ENCODE results near the gene SAMD10.

The SAMD10 gene

DNA sequence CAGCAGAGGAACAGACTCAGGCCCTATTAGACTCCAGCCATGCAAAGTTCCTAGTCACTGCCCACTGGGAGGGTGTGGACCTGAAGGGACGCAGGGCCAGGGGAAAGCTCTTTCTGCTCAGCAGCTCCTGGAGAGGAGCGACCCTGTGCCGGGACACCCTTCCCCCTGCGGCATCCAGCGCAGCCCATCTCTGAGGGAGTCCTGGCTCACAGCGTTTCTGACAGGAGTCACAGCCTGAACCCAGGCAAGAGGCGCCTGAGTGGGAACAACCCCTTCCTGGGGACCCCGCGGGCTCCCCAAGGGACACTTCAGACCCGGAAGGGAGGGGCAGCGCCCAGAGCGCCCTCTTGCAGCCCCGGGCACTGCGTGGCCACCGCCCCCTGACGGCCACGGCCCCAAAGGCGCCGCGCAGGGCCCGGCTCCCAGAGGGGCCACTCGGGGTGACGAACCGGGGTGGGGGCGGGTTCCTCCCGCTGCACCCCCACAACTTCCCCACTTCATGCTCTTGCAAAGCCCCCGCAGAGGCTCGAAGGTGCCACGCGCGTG, 24.1 kb downstream of the SAMD10 start:
- peaks cover 0 to 25% of the 10 kb centered on the region in 2 experiments; a peak in 1 of 3 replicates for H3K36me3 ChIP-seq (ENCODE audit: control insufficient read depth in 2 of 2, insufficient read depth in 1 of 2, low read length in 2 of 2)
- peak overlapping the region; percentile 99 for H3K4me3 ChIP-seq (ENCODE audit: low read depth, low read length)
- CTCF ChIA-PET = interaction anchor here (0.5 to 1.4 kb wide), 3 partner anchors 9 to 32 kb away, joined by 3 to 5 read pairs (median 3); no protein-coding TSS in a partner anchor
- H3K4me1 ChIP-seq (ENCODE audit: control insufficient read depth, insufficient read depth, low read length) = peaks cover 4% of the 10 kb centered on the region; the same call in 1 of the 2 replicates
- peak overlapping the region; percentile 94 for H3K27ac ChIP-seq (ENCODE audit: extremely low read depth, low read depth, low read length)
- no peaks in the 10 kb centered on the region for H3K9me3 ChIP-seq (ENCODE audit: control insufficient read depth, insufficient read depth, low read depth, low read length)
- POLR2A ChIA-PET = interaction anchor here (0.7 to 2.7 kb wide), 2 partner anchors 25 to 90 kb away, joined by 3 to 21 read pairs; partner anchors contain the start of genes PRPF6 and TPD52L2
- TF ChIP-seq ZBTB48 (tag by site-specific recombination; IDR thresholded peaks at IDR 0.05) (0 out of 2 replicates have a peak, but pooled peaks have one; percentile 12), GLIS1 (tag by site-specific recombination; IDR thresholded peaks at IDR 0.05) (peak; percentile 49), ZNF423 (tag by site-specific recombination; IDR thresholded peaks at IDR 0.05) (peak; percentile 92), ZNF510 (tag by site-specific recombination; IDR thresholded peaks at IDR 0.05; ENCODE audit: insufficient replicate concordance) (no peak), ZNF600 (tag by site-specific recombination; IDR thresholded peaks at IDR 0.05) (peak; percentile 60; the same call in 1 of the 2 replicates), ZBTB8A (tag by site-specific recombination; IDR thresholded peaks at IDR 0.05) (peak; percentile 97), ZIC2 (tag by site-specific recombination; IDR thresholded peaks at IDR 0.05) (peak; percentile 78), SP2 (tag by site-specific recombination; IDR thresholded peaks at IDR 0.05) (peak; percentile 56), ZNF335 (tag by site-specific recombination; conservative IDR thresholded peaks at IDR 0.05) (0 out of 2 replicates have a peak, but pooled peaks have one; percentile 73), ZNF561 (tag by site-specific recombination; IDR thresholded peaks at IDR 0.05; ENCODE audit: borderline replicate concordance) (peak; percentile 39; the same call in 1 of the 2 replicates), ZNF677 (tag by site-specific recombination; IDR thresholded peaks at IDR 0.05) (peak; percentile 53; the same call in 1 of the 2 replicates)
- TF ChIP-seq, protein P1, sequence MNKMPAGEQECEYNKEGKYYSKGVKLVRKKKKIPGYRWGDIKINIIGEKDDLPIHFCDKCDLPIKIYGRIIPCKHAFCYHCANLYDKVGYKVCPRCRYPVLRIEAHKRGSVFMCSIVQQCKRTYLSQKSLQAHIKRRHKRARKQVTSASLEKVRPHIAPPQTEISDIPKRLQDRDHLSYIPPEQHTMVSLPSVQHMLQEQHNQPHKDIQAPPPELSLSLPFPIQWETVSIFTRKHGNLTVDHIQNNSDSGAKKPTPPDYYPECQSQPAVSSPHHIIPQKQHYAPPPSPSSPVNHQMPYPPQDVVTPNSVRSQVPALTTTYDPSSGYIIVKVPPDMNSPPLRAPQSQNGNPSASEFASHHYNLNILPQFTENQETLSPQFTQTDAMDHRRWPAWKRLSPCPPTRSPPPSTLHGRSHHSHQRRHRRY (tag by site-specific recombination; IDR thresholded peaks at IDR 0.05) = no peak
- TF ChIP-seq, protein P2, sequence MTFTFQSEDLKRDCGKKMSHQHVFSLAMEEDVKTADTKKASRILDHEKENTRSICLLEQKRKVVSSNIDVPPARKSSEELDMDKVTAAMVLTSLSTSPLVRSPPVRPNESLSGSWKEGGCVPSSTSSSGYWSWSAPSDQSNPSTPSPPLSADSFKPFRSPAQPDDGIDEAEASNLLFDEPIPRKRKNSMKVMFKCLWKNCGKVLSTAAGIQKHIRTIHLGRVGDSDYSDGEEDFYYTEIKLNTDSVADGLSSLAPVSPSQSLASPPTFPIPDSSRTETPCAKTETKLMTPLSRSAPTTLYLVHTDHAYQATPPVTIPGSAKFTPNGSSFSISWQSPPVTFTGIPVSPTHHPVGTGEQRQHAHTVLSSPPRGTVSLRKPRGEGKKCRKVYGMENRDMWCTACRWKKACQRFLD (tag by site-specific recombination; IDR thresholded peaks at IDR 0.05) = no peak
- TF ChIP-seq, protein P3, sequence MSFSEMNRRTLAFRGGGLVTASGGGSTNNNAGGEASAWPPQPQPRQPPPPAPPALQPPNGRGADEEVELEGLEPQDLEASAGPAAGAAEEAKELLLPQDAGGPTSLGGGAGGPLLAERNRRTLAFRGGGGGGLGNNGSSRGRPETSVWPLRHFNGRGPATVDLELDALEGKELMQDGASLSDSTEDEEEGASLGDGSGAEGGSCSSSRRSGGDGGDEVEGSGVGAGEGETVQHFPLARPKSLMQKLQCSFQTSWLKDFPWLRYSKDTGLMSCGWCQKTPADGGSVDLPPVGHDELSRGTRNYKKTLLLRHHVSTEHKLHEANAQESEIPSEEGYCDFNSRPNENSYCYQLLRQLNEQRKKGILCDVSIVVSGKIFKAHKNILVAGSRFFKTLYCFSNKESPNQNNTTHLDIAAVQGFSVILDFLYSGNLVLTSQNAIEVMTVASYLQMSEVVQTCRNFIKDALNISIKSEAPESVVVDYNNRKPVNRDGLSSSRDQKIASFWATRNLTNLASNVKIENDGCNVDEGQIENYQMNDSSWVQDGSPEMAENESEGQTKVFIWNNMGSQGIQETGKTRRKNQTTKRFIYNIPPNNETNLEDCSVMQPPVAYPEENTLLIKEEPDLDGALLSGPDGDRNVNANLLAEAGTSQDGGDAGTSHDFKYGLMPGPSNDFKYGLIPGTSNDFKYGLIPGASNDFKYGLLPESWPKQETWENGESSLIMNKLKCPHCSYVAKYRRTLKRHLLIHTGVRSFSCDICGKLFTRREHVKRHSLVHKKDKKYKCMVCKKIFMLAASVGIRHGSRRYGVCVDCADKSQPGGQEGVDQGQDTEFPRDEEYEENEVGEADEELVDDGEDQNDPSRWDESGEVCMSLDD (tag by site-specific recombination; IDR thresholded peaks at IDR 0.05) = peak; percentile 83; the same call in 1 of the 2 replicates
- TF ChIP-seq, protein P4, sequence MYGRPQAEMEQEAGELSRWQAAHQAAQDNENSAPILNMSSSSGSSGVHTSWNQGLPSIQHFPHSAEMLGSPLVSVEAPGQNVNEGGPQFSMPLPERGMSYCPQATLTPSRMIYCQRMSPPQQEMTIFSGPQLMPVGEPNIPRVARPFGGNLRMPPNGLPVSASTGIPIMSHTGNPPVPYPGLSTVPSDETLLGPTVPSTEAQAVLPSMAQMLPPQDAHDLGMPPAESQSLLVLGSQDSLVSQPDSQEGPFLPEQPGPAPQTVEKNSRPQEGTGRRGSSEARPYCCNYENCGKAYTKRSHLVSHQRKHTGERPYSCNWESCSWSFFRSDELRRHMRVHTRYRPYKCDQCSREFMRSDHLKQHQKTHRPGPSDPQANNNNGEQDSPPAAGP (tag by site-specific recombination; IDR thresholded peaks at IDR 0.05) = no peak
- TF ChIP-seq, protein P5, sequence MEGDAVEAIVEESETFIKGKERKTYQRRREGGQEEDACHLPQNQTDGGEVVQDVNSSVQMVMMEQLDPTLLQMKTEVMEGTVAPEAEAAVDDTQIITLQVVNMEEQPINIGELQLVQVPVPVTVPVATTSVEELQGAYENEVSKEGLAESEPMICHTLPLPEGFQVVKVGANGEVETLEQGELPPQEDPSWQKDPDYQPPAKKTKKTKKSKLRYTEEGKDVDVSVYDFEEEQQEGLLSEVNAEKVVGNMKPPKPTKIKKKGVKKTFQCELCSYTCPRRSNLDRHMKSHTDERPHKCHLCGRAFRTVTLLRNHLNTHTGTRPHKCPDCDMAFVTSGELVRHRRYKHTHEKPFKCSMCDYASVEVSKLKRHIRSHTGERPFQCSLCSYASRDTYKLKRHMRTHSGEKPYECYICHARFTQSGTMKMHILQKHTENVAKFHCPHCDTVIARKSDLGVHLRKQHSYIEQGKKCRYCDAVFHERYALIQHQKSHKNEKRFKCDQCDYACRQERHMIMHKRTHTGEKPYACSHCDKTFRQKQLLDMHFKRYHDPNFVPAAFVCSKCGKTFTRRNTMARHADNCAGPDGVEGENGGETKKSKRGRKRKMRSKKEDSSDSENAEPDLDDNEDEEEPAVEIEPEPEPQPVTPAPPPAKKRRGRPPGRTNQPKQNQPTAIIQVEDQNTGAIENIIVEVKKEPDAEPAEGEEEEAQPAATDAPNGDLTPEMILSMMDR (tag by site-specific recombination; IDR thresholded peaks at IDR 0.05) = peak; percentile 89
- TF ChIP-seq, protein P6, sequence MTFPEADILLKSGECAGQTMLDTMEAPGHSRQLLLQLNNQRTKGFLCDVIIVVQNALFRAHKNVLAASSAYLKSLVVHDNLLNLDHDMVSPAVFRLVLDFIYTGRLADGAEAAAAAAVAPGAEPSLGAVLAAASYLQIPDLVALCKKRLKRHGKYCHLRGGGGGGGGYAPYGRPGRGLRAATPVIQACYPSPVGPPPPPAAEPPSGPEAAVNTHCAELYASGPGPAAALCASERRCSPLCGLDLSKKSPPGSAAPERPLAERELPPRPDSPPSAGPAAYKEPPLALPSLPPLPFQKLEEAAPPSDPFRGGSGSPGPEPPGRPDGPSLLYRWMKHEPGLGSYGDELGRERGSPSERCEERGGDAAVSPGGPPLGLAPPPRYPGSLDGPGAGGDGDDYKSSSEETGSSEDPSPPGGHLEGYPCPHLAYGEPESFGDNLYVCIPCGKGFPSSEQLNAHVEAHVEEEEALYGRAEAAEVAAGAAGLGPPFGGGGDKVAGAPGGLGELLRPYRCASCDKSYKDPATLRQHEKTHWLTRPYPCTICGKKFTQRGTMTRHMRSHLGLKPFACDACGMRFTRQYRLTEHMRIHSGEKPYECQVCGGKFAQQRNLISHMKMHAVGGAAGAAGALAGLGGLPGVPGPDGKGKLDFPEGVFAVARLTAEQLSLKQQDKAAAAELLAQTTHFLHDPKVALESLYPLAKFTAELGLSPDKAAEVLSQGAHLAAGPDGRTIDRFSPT (tag by site-specific recombination; IDR thresholded peaks at IDR 0.05) = peak; percentile 56; the same call in 1 of the 2 replicates
